Hepatocyte (in vitro differentiated cells): ENCODE data around the gene C5orf63. TPM values are rescaled to one million over a fixed set of nuclear protein-coding genes. Genes with fewer than 3 reads are reported as not detected.
"Not testable (repeated sequence)": the region's sequence is repeated elsewhere in the genome, so short reads cannot be mapped to it uniquely, and the experiment has no call there.

ENCODE experiments used
- DNase-seq: peaks from one replicate; pipeline ENCODE4 v3.0.0-alpha.2; 2016; ENCODE audit warnings: low spot score
- H2AFZ ChIP-seq: fragments of 200-600 bp; sonication (generic); 2 replicates; pipeline ENCODE4 v1.6.0; 2016; ENCODE audit warnings: antibody characterized with exemption, mild to moderate bottlenecking
- H3K27ac ChIP-seq: fragments of 200-600 bp; sonication (generic); 2 replicates; pipeline ENCODE4 v1.5.1; 2016; ENCODE audit warnings: mild to moderate bottlenecking
- H3K27me3 ChIP-seq: fragments of 200-600 bp; sonication (generic); 2 replicates; pipeline ENCODE4 v1.6.1; 2016
- H3K36me3 ChIP-seq: fragments of 200-600 bp; sonication (generic); replicated peaks from 2 replicates; pipeline ENCODE4 v1.5.1; 2016; ENCODE audit warnings: low read depth; ENCODE audit not compliant: insufficient read depth
- H3K4me1 ChIP-seq: fragments of 200-600 bp; sonication (generic); 2 replicates; pipeline ENCODE4 v1.5.1; 2016; ENCODE audit warnings: mild to moderate bottlenecking, moderate library complexity; ENCODE audit not compliant: insufficient read depth
- H3K4me2 ChIP-seq: fragments of 200-600 bp; sonication (generic); 2 replicates; pipeline ENCODE4 v1.6.0; 2016
- H3K4me3 ChIP-seq: fragments of 200-600 bp; sonication (generic); 2 replicates; pipeline ENCODE4 v1.5.1; 2016; ENCODE audit warnings: mild to moderate bottlenecking
- H3K79me2 ChIP-seq: fragments of 200-600 bp; sonication (generic); 2 replicates; pipeline ENCODE4 v1.6.0; 2017; ENCODE audit warnings: mild to moderate bottlenecking
- H3K9me2 ChIP-seq: fragments of 200-600 bp; sonication (generic); replicated peaks from 2 replicates; pipeline ENCODE4 v1.6.0; 2017; ENCODE audit warnings: mild to moderate bottlenecking; ENCODE audit not compliant: insufficient read depth
- H3K9me3 ChIP-seq: fragments of 200-600 bp; sonication (generic); 2 replicates; pipeline ENCODE4 v1.5.1; 2016; ENCODE audit warnings: low read depth, mild to moderate bottlenecking
- H4K20me1 ChIP-seq: fragments of 200-600 bp; sonication (generic); 2 replicates; pipeline ENCODE4 v1.6.0; 2016; ENCODE audit warnings: mild to moderate bottlenecking; ENCODE audit not compliant: insufficient read depth, poor library complexity, severe bottlenecking
- EZH2 ChIP-seq: fragments of 200-600 bp; sonication (generic); IDR thresholded peaks from 2 replicates; pipeline ENCODE4 v1.6.1; 2016; ENCODE audit warnings: antibody characterized with exemption, mild to moderate bottlenecking, borderline replicate concordance
- EZH2phosphoT487 ChIP-seq: fragments of 200-600 bp; sonication (generic); IDR thresholded peaks from one replicate; pipeline ENCODE4 v1.6.1; 2018; ENCODE audit warnings: antibody characterized with exemption, mild to moderate bottlenecking, low read depth, moderate library complexity; ENCODE audit not compliant: unreplicated experiment, severe bottlenecking
- WGBS: methylation state at CpG from one replicate; pipeline ENCODE4 v1.1.6; 2016; ENCODE audit warnings: low lambda C conversion rate; ENCODE audit errors: missing lambda C conversion rate; 5-methylcytosine and 5-hydroxymethylcytosine counted together
- polyA plus RNA-seq: library from polyadenylated mRNA; unstranded; fragments of >200 nt; fragmentation: Nextera tagmentation; extraction: Ambion mirVana; gene quantifications from 2 replicates; pipeline ENCODE4 v1.2.1, GENCODE V29; 2016
- total RNA-seq: library from RNA; depleted of rRNA; stranded (reverse); fragments of >200 nt; gene quantifications from 2 replicates; pipeline ENCODE4 v1.2.3, GENCODE V29; 2014
- TF ChIP-seq, protein P1 (sequence below): fragments of 200-600 bp; sonication (generic); IDR thresholded peaks from 2 replicates; pipeline ENCODE4 v1.5.1; 2016; ENCODE audit warnings: antibody characterized with exemption, mild to moderate bottlenecking; ENCODE audit not compliant: poor library complexity

Gene C5orf63
- total and polyA plus RNA-seq, 2 experiments from 2014 or later: 0.23 to 1.7 TPM

DNA sequence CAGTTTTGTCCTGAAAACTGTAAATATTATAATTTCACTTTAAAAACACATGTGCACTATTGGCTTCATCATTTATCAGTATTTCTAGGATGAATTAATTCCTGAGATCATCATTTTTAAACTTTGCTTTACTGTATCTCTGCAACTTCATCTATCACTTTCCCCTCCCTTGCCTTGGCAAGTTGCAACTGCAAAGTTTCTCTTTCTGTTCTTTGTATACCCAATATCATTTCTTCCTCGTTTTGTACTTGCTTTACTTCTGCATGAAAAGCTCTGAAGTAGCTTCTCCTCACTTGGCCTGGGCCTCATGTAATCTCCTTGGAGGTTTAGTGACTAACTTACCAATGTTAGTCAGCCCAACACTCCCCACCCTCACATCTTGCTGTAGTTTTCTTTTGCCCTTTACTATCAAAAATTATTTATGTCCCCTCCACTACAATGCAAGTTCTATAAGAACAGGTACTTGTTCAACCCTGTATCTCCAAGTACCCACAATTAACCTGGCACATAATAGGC is 12.8 kb downstream of the C5orf63 start:
- Histone ChIP-seq H3K36me3 (no peaks in the 10 kb centered on the region), H3K9me3 (no peaks in the 10 kb centered on the region), H3K27me3 (no peaks in the 10 kb centered on the region), H3K4me3 (no peak overlapping the region), H2AFZ (no peak overlapping the region), H4K20me1 (no peaks in the 10 kb centered on the region), H3K9me2 (no peaks in the 10 kb centered on the region), H3K27ac (no peak overlapping the region), H3K79me2 (no peaks in the 10 kb centered on the region), H3K4me1 (no peaks in the 10 kb centered on the region), H3K4me2 (no peak overlapping the region)
- DNase-seq: no peak
- TF ChIP-seq, protein P1, sequence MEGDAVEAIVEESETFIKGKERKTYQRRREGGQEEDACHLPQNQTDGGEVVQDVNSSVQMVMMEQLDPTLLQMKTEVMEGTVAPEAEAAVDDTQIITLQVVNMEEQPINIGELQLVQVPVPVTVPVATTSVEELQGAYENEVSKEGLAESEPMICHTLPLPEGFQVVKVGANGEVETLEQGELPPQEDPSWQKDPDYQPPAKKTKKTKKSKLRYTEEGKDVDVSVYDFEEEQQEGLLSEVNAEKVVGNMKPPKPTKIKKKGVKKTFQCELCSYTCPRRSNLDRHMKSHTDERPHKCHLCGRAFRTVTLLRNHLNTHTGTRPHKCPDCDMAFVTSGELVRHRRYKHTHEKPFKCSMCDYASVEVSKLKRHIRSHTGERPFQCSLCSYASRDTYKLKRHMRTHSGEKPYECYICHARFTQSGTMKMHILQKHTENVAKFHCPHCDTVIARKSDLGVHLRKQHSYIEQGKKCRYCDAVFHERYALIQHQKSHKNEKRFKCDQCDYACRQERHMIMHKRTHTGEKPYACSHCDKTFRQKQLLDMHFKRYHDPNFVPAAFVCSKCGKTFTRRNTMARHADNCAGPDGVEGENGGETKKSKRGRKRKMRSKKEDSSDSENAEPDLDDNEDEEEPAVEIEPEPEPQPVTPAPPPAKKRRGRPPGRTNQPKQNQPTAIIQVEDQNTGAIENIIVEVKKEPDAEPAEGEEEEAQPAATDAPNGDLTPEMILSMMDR: no peak
- TF ChIP-seq EZH2phosphoT487: no peak
- no peak for TF ChIP-seq EZH2
- 60% methylated on average over 1 of the region's 1 CpG for WGBS

DNA sequence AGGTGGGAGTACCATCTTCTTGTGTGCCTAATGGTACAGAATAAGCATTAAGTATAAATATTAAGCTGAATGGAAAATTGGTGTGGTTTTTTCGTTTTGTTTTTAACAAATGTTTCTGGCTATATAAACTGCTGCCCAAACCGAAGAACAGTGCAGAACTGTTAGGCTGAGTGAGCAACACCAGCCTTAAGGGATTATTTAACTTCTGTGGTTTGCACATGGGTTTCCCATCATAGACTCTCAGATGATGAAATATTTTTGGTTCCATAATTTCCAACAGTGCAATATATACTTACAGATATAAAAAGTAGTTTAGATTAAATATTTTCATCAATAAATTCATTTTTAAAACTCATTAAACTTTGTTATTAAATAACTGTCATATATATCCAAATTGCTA is 16.4 kb downstream of the C5orf63 start:
- no peak for DNase-seq
- WGBS: 80% methylated on average over 2 of the region's 2 CpGs

DNA sequence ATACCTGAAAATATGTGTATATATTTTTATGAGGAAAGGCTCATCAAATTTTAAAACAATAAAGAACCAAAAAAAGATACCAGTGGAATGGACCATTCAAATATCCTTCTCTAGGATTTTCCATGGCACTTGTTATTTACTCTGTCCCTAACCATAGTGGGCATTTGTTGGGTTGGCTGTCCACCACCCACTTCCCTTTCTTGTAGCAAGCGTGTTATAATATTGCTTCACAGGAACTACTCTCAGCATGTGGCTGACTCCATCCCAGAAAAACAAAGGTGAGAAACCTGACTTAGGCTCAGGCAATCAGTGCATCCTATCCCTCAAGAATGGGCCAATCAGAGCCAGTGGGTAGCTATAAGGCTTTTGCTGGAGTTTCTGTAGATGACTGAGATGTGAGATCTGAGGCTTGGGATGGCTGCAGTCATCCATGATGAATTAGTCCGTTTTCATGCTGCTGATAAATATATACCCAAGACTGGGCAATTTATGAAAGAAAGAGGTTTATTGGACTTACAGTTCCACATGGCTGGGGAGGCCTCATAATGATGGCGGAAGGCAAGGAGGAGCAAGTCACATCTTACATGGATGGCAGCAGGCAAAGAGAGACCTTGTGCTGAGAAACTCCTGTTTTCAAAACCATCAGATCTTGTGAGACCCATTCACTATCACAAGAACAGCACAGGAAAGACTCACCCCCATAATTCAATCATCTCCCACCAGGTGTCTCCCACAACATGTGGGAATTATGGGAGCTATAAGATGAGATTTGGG is 17.2 kb downstream of the C5orf63 start:
- Histone ChIP-seq H2AFZ (no peak overlapping the region), H3K4me1 (no peaks in the 10 kb centered on the region), H3K9me2 (no peaks in the 10 kb centered on the region), H3K4me3 (no peak overlapping the region), H3K4me2 (no peak overlapping the region), H3K9me3 (no peaks in the 10 kb centered on the region), H3K27me3 (peaks cover 3% of the 10 kb centered on the region), H4K20me1 (no peaks in the 10 kb centered on the region), H3K79me2 (no peaks in the 10 kb centered on the region), H3K36me3 (no peaks in the 10 kb centered on the region), H3K27ac (no peak overlapping the region)
- 92% methylated on average over 3 of the region's 3 CpGs for WGBS
- TF ChIP-seq, protein P1: no peak
- no peak for TF ChIP-seq EZH2
- no peak for TF ChIP-seq EZH2phosphoT487
- DNase-seq: no peak

More for the DNA sequence above, 16.4 kb downstream of the C5orf63 start:
- no peaks in the 10 kb centered on the region for H3K9me3 ChIP-seq
- H3K27ac ChIP-seq: no peak overlapping the region
- no peaks in the 10 kb centered on the region for H3K79me2 ChIP-seq
- H3K27me3 ChIP-seq: peaks cover 2% of the 10 kb centered on the region
- no peaks in the 10 kb centered on the region for H3K36me3 ChIP-seq
- no peaks in the 10 kb centered on the region for H3K4me1 ChIP-seq
- H4K20me1 ChIP-seq: no peaks in the 10 kb centered on the region
- TF ChIP-seq, protein P1: no peak
- no peak overlapping the region for H3K4me3 ChIP-seq
- no peaks in the 10 kb centered on the region for H3K9me2 ChIP-seq
- H2AFZ ChIP-seq: no peak overlapping the region
- H3K4me2 ChIP-seq: no peak overlapping the region

DNA sequence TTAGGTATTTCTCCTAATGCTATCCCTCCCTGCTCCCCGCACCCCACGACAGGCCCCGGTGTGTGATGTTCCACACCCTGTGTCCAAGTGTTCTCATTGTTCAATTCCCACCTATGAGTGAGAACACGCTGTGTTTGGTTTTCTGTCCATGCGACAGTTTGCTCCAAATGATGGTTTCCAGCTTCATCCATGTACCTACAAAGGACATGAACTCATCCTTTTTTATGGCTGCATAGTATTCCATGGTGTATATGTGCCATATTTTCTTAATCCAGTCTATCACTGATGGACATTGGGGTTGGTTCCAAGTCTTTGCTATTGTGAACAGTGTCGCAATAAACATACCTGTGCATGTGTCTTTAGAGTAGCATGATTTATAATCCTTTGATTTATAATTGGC is 19.8 kb downstream of the C5orf63 start:
- DNase-seq, H3K9me2 ChIP-seq, H2AFZ ChIP-seq: not testable (repeated sequence)

More for the DNA sequence above, 19.8 kb downstream of the C5orf63 start:
- not testable (repeated sequence) for H3K79me2 ChIP-seq, H3K9me3 ChIP-seq, H4K20me1 ChIP-seq, H3K4me1 ChIP-seq, H3K36me3 ChIP-seq, H3K4me3 ChIP-seq, H3K4me2 ChIP-seq, H3K27me3 ChIP-seq, H3K27ac ChIP-seq
- WGBS: 96% methylated on average over 6 of the region's 6 CpGs
